H9 (cell line): Measurements from ENCODE around the gene FBLN1. TPM values are rescaled to one million over a fixed set of nuclear protein-coding genes. Genes with fewer than 3 reads are reported as not detected.

Experiments
- DNase-seq: peaks from one replicate; pipeline ENCODE4 v3.0.0-alpha.2; 2017
- H2AFZ ChIP-seq: one replicate; pipeline ENCODE4 v1.6.1; 2013; ENCODE audit warnings: mild to moderate bottlenecking, low read length, control low read depth, moderate library complexity
- H2AK5ac ChIP-seq: 2 replicates; pipeline ENCODE4 v1.6.1; 2013; ENCODE audit warnings: low read length, control low read depth, mixed read lengths; ENCODE audit not compliant: insufficient read length
- H2BK120ac ChIP-seq: one replicate; pipeline ENCODE4 v1.6.1; 2013; ENCODE audit warnings: low read depth, mild to moderate bottlenecking, low read length, control low read depth, inconsistent platforms; ENCODE audit not compliant: poor library complexity, severe bottlenecking
- H2BK12ac ChIP-seq: 2 replicates; pipeline ENCODE4 v1.6.1; 2013; ENCODE audit warnings: low read length, control low read depth, mixed read lengths, low read depth; ENCODE audit not compliant: insufficient read length
- H2BK15ac ChIP-seq: 2 replicates; pipeline ENCODE4 v1.6.1; 2013; ENCODE audit warnings: low read depth, low read length, control low read depth
- H2BK20ac ChIP-seq: one replicate; pipeline ENCODE4 v1.6.1; 2013; ENCODE audit warnings: low read depth, mild to moderate bottlenecking, low read length, control low read depth, inconsistent platforms; ENCODE audit not compliant: poor library complexity, severe bottlenecking
- H2BK5ac ChIP-seq: 2 replicates; pipeline ENCODE4 v1.6.1; 2013; ENCODE audit warnings: low read length, control low read depth, mixed read lengths; ENCODE audit not compliant: insufficient read length
- H3K14ac ChIP-seq: 2 replicates; pipeline ENCODE4 v1.6.1; 2013; ENCODE audit warnings: low read length, control low read depth; ENCODE audit not compliant: insufficient read depth
- H3K18ac ChIP-seq: 2 replicates; pipeline ENCODE4 v1.6.1; 2013; ENCODE audit warnings: low read depth, mild to moderate bottlenecking, mixed read lengths, low read length, control low read depth; ENCODE audit not compliant: insufficient read length
- H3K23ac ChIP-seq: 2 replicates; pipeline ENCODE4 v1.6.1; 2013; ENCODE audit warnings: low read length, control low read depth, mixed read lengths, low read depth; ENCODE audit not compliant: insufficient read length
- H3K23me2 ChIP-seq: 2 replicates; pipeline ENCODE4 v1.6.1; 2013; ENCODE audit warnings: low read depth, mild to moderate bottlenecking, mixed read lengths, low read length, control low read depth; ENCODE audit not compliant: insufficient read length, poor library complexity, severe bottlenecking
- H3K27ac ChIP-seq: 2 replicates; pipeline ENCODE4 v1.5.1; 2013; ENCODE audit warnings: low read length, control low read depth, mixed read lengths, low read depth; ENCODE audit not compliant: insufficient read length
- H3K27me3 ChIP-seq: 2 replicates; pipeline ENCODE4 v1.6.1; 2013; ENCODE audit warnings: low read length, control low read depth, inconsistent platforms; ENCODE audit not compliant: insufficient read depth
- H3K4ac ChIP-seq: 2 replicates; pipeline ENCODE4 v1.6.1; 2013; ENCODE audit warnings: low read depth, mild to moderate bottlenecking, control low read depth, inconsistent platforms, low read length, moderate library complexity
- H3K4me1 ChIP-seq: 2 replicates; pipeline ENCODE4 v1.6.1; 2013; ENCODE audit warnings: low read length, control low read depth, inconsistent platforms; ENCODE audit not compliant: insufficient read depth
- H3K4me2 ChIP-seq: 2 replicates; pipeline ENCODE4 v1.6.1; 2013; ENCODE audit warnings: low read length, control low read depth, mixed read lengths; ENCODE audit not compliant: insufficient read length, insufficient read depth
- H3K56ac ChIP-seq: 2 replicates; pipeline ENCODE4 v1.6.1; 2013; ENCODE audit warnings: low read depth, mild to moderate bottlenecking, mixed read lengths, low read length, control low read depth; ENCODE audit not compliant: insufficient read length
- H3K79me1 ChIP-seq: 2 replicates; pipeline ENCODE4 v1.6.1; 2013; ENCODE audit warnings: low read depth, mild to moderate bottlenecking, moderate library complexity, low read length, control low read depth, inconsistent platforms; ENCODE audit not compliant: insufficient read depth, poor library complexity, severe bottlenecking
- H3K79me2 ChIP-seq: 2 replicates; pipeline ENCODE4 v1.6.1; 2013; ENCODE audit warnings: low read length, control low read depth, inconsistent platforms; ENCODE audit not compliant: insufficient read depth
- H3K9ac ChIP-seq: 2 replicates; pipeline ENCODE4 v1.6.1; 2013; ENCODE audit warnings: low read length, control low read depth, mixed read lengths; ENCODE audit not compliant: insufficient read length; ENCODE audit errors: extremely low read depth
- H3K9me3 ChIP-seq: one replicate; pipeline ENCODE4 v1.6.1; 2013; ENCODE audit warnings: low read depth, low read length, inconsistent platforms; ENCODE audit not compliant: control insufficient read depth
- H3T11ph ChIP-seq: one replicate; pipeline ENCODE4 v1.6.1; 2013; ENCODE audit warnings: mild to moderate bottlenecking, low read length, control low read depth, inconsistent platforms
- H4K20me1 ChIP-seq: one replicate; pipeline ENCODE4 v1.6.1; 2013; ENCODE audit not compliant: control insufficient read depth, insufficient read length, insufficient read depth
- H4K5ac ChIP-seq: 2 replicates; pipeline ENCODE4 v1.6.1; 2013; ENCODE audit warnings: low read depth, mild to moderate bottlenecking, mixed read lengths, low read length, control low read depth; ENCODE audit not compliant: insufficient read length
- H4K8ac ChIP-seq: replicated peaks from 2 replicates; pipeline ENCODE4 v1.6.1; 2013; ENCODE audit warnings: low read length, control low read depth, mixed read lengths, low read depth; ENCODE audit not compliant: insufficient read length
- H4K91ac ChIP-seq: 2 replicates; pipeline ENCODE4 v1.6.1; 2013; ENCODE audit warnings: low read depth, mild to moderate bottlenecking, moderate library complexity, mixed read lengths, low read length, control low read depth; ENCODE audit not compliant: insufficient read length
- H3K27ac Mint-ChIP-seq, 3 experiments: 2 replicates in 2 of 3; 3 replicates in 1 of 3; pipeline ENCODE4 v1.8.0; 2020 to 2021; ENCODE audit warnings: mixed read lengths in 3 of 3, mild to moderate bottlenecking in 1 of 3, moderate library complexity in 1 of 3
- H3K27me3 Mint-ChIP-seq: 2 replicates; pipeline ENCODE4 v1.8.0; 2021; ENCODE audit warnings: low read depth, mild to moderate bottlenecking, moderate library complexity, mixed read lengths
- H3K36me3 Mint-ChIP-seq, 3 experiments: 2 replicates in 2 of 3; 3 replicates in 1 of 3; pipeline ENCODE4 v1.8.0; 2020 to 2021; ENCODE audit warnings: low read depth in 3 of 3, mixed read lengths in 3 of 3; ENCODE audit not compliant: insufficient read depth in 1 of 3
- H3K4me1 Mint-ChIP-seq, 2 experiments: 2 replicates each; pipeline ENCODE4 v1.8.0; 2020; ENCODE audit warnings: mixed read lengths in 2 of 2
- H3K4me3 Mint-ChIP-seq, 2 experiments: 2 replicates in 1 of 2; 3 replicates in 1 of 2; pipeline ENCODE4 v1.8.0; 2020 to 2021; ENCODE audit warnings: mild to moderate bottlenecking in 2 of 2, mixed read lengths in 2 of 2, moderate library complexity in 1 of 2
- H3K9me3 Mint-ChIP-seq, 2 experiments: 2 replicates in 1 of 2; 3 replicates in 1 of 2; pipeline ENCODE4 v1.8.0; 2020; ENCODE audit warnings: mild to moderate bottlenecking in 2 of 2, mixed read lengths in 2 of 2, moderate library complexity in 1 of 2
- CTCF ChIP-seq: fragments of 200-600 bp; sonication (generic); conservative IDR thresholded peaks from 3 replicates; pipeline ENCODE4 v1.8.0; 2021; ENCODE audit warnings: antibody characterized with exemption, mild to moderate bottlenecking
- WGBS: extraction: QIAGEN DNeasy Blood & Tissue Kit; methylation state at CpG from one replicate; pipeline ENCODE4 v1.1.7; 2013; ENCODE audit warnings: missing lambda C conversion rate, low lambda C conversion rate, mixed read lengths; ENCODE audit not compliant: insufficient read length; ENCODE audit errors: extremely low coverage; 5-methylcytosine and 5-hydroxymethylcytosine counted together
- total RNA-seq: library from RNA; stranded (reverse); gene quantifications from 2 replicates; pipeline ENCODE4 v1.2.1, GENCODE V29; 2021

Gene FBLN1
- total RNA-seq, 1 experiment from 2014 or later: 140 TPM

GRCh38 chr22:45507798-45508197 is 5.1 kb downstream of the FBLN1 start:
- peaks cover 64 to 73% of the 10 kb centered on the region in 2 experiments for H3K4me1 Mint-ChIP-seq
- no peak overlapping the region for H4K5ac ChIP-seq
- H2BK20ac ChIP-seq: no peak overlapping the region
- peaks cover 7% of the 10 kb centered on the region; the same call in 1 of the 2 replicates for H3K4me1 ChIP-seq
- no peaks in the 10 kb centered on the region for H4K20me1 ChIP-seq
- DNase-seq: no peak
- peaks cover 17% of the 10 kb centered on the region for H3K23me2 ChIP-seq
- no peak overlapping the region for H2AK5ac ChIP-seq
- no CpG with 5 or more reads among the region's 6 CpGs for WGBS
- H2AFZ ChIP-seq: no peak overlapping the region
- no peak overlapping the region for H3K4ac ChIP-seq
- H3K9ac ChIP-seq: no peak overlapping the region
- no peak overlapping the region for H3K14ac ChIP-seq
- no peak overlapping the region for H3K56ac ChIP-seq
- H3K9me3 Mint-ChIP-seq: no peaks in the 10 kb centered on the region
- no peak overlapping the region for H2BK5ac ChIP-seq
- H3T11ph ChIP-seq: no peak overlapping the region
- no peak for TF ChIP-seq CTCF
- no peak overlapping the region for H4K91ac ChIP-seq
- H3K79me2 ChIP-seq: peaks cover 24% of the 10 kb centered on the region; the same call in 1 of the 2 replicates
- H3K23ac ChIP-seq: no peak overlapping the region
- no peak overlapping the region for H2BK120ac ChIP-seq
- H3K27ac ChIP-seq: no peak overlapping the region
- no peaks in the 10 kb centered on the region for H3K27me3 ChIP-seq
- H4K8ac ChIP-seq: no peak overlapping the region
- no peak overlapping the region for H3K27ac Mint-ChIP-seq
- no peak overlapping the region for H2BK12ac ChIP-seq
- H3K36me3 Mint-ChIP-seq: peaks cover 3 to 9% (median 9%) of the 10 kb centered on the region in 3 experiments; a peak in 5 of 7 replicates
- no peak overlapping the region for H3K18ac ChIP-seq
- no peak overlapping the region for H3K4me2 ChIP-seq
- no peaks in the 10 kb centered on the region; the same call in 1 of the 2 replicates for H3K27me3 Mint-ChIP-seq
- H3K79me1 ChIP-seq: no peaks in the 10 kb centered on the region
- no peak overlapping the region for H3K4me3 Mint-ChIP-seq
- no peaks in the 10 kb centered on the region for H3K9me3 ChIP-seq
- H2BK15ac ChIP-seq: no peak overlapping the region
